Breast epithelium (tissue), 4 donors: Measurements from ENCODE around the gene GPR62. TPM values are rescaled to one million over a fixed set of nuclear protein-coding genes. Genes with fewer than 3 reads are reported as not detected.

Source experiments
- DNase-seq, 2 donors: peaks; one replicate each; pipeline ENCODE4 v3.0.0-alpha.2; 2019; ENCODE audit warnings: low spot score in 2 of 2
- H3K27ac ChIP-seq, 2 donors: fragments of 200-600 bp; sonication (generic) in 1 of 2; one replicate each; pipeline ENCODE4 v1.5.1; 2016 to 2019; ENCODE audit warnings: mild to moderate bottlenecking in 1 of 2
- H3K27me3 ChIP-seq, 2 donors: fragments of 200-600 bp; sonication (generic) in 1 of 2; one replicate each; pipeline versions ENCODE4 v1.5.1 to v1.6.0; 2017 to 2019; ENCODE audit warnings: control low read depth in 1 of 2, mild to moderate bottlenecking in 1 of 2
- H3K36me3 ChIP-seq: fragments of 200-600 bp; one replicate; pipeline ENCODE4 v1.5.1; 2019
- H3K4me1 ChIP-seq, 2 donors: fragments of 200-600 bp; sonication (generic); one replicate each; pipeline ENCODE4 v1.5.1; 2016 to 2019; ENCODE audit warnings: control low read depth in 1 of 2
- H3K4me3 ChIP-seq, 3 donors: fragments of 200-600 bp; sonication (generic); 1 replicate in 2 of 3; 2 replicates in 1 of 3; pipeline ENCODE4 v1.5.1; 2016 to 2019; ENCODE audit warnings: mild to moderate bottlenecking in 3 of 3, moderate library complexity in 2 of 3
- H3K9me3 ChIP-seq, 2 donors: fragments of 200-600 bp; sonication (generic) in 1 of 2; one replicate each; pipeline ENCODE4 v1.5.1; 2016 to 2019; ENCODE audit warnings: control low read depth in 1 of 2
- POLR2A ChIP-seq: fragments of 450-650 bp; IDR thresholded peaks from one replicate; pipeline ENCODE4 v1.6.1; 2016; ENCODE audit warnings: antibody characterized with exemption, mild to moderate bottlenecking, moderate library complexity
- POLR2AphosphoS5 ChIP-seq, 3 donors: sonication (generic); formaldehyde crosslinking; IDR thresholded peaks; one replicate each; pipeline ENCODE4 v1.6.1; 2017; ENCODE audit warnings: antibody characterized with exemption in 3 of 3
- intact Hi-C: fragments of 100-400 bp; cut with DNase I; formaldehyde crosslinking; loops from one replicate; pipeline ENCODE4 v1.15.1; 2023; ENCODE audit warnings: low total_unique reads
- total RNA-seq, 3 donors: library from RNA; depleted of rRNA; stranded (reverse); fragments of >200 nt; gene quantifications; one replicate each; pipeline ENCODE4 v1.1.0, GENCODE V29; 2016
- TF ChIP-seq, protein P1 (sequence below), 3 donors: fragments of 450-650 bp; IDR thresholded peaks; one replicate each; pipeline ENCODE4 v1.5.1; 2016 to 2017; ENCODE audit warnings: antibody characterized with exemption in 3 of 3, mild to moderate bottlenecking in 3 of 3, moderate library complexity in 3 of 3

Gene GPR62
- total RNA-seq, 3 donors from 2014 or later: 0.16 TPM; not detected in 2

GRCh38 chr3:51995346-51996163, 40.4 kb downstream of the GPR62 start, which contains the start of gene RPL29:
RPL29 (minus strand) TSS chr3:51995895; CDS start chr3:51995461, 434 bp downstream.
- Histone ChIP-seq H3K27ac (peak within 1 kb of the TSS; percentile 91 to 95), H3K9me3 (no peaks in the 10 kb centered on the region), H3K4me1 (peaks cover 0 to 12% of the 10 kb centered on the region in 2 donors), H3K36me3 (no peaks in the 10 kb centered on the region), H3K27me3 (no peaks in the 10 kb centered on the region), H3K4me3 (peak within 1 kb of the TSS; percentile 77 to 89 (median 85))
- TF ChIP-seq, protein P1, sequence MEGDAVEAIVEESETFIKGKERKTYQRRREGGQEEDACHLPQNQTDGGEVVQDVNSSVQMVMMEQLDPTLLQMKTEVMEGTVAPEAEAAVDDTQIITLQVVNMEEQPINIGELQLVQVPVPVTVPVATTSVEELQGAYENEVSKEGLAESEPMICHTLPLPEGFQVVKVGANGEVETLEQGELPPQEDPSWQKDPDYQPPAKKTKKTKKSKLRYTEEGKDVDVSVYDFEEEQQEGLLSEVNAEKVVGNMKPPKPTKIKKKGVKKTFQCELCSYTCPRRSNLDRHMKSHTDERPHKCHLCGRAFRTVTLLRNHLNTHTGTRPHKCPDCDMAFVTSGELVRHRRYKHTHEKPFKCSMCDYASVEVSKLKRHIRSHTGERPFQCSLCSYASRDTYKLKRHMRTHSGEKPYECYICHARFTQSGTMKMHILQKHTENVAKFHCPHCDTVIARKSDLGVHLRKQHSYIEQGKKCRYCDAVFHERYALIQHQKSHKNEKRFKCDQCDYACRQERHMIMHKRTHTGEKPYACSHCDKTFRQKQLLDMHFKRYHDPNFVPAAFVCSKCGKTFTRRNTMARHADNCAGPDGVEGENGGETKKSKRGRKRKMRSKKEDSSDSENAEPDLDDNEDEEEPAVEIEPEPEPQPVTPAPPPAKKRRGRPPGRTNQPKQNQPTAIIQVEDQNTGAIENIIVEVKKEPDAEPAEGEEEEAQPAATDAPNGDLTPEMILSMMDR (IDR thresholded peaks at IDR 0.05): no peak
- TF ChIP-seq POLR2AphosphoS5 (IDR thresholded peaks at IDR 0.05) (peak; percentile 94 to 98 (median 96)), POLR2A (peak; percentile 59)
- peak; percentile 92 to 93 for DNase-seq
- intact Hi-C loops: no loop called here

GRCh38 chr3:51997172-51997571, 42.0 kb downstream of the GPR62 start:
- no peak for DNase-seq
- H3K4me3 ChIP-seq: no peak overlapping the region
- H3K27ac ChIP-seq: no peak overlapping the region
- H3K36me3 ChIP-seq: no peaks in the 10 kb centered on the region
- no peaks in the 10 kb centered on the region for H3K27me3 ChIP-seq
- intact Hi-C loops: no loop called here
- TF ChIP-seq POLR2AphosphoS5 (IDR thresholded peaks at IDR 0.05) (no peak), POLR2A (no peak)
- TF ChIP-seq, protein P1 (IDR thresholded peaks at IDR 0.05): no peak
- peaks cover 0 to 12% of the 10 kb centered on the region in 2 donors for H3K4me1 ChIP-seq
- H3K9me3 ChIP-seq: no peaks in the 10 kb centered on the region

- no peaks in the 10 kb centered on the region for H3K36me3 ChIP-seq
- DNase-seq: no peak
- H3K4me1 ChIP-seq: peaks cover 0 to 12% of the 10 kb centered on the region in 2 donors
- intact Hi-C loops: no loop called here
- TF ChIP-seq, protein P1 (IDR thresholded peaks at IDR 0.05): no peak
- TF ChIP-seq POLR2A: no peak
- TF ChIP-seq POLR2AphosphoS5 (IDR thresholded peaks at IDR 0.05): no peak
- H3K27me3 ChIP-seq: no peaks in the 10 kb centered on the region
- no peaks in the 10 kb centered on the region for H3K9me3 ChIP-seq
- H3K4me3 ChIP-seq: no peak overlapping the region
- H3K27ac ChIP-seq: no peak overlapping the region
These were observed 42.9 kb downstream of the GPR62 start for GRCh38 chr3:51997935-51998596.

DNA sequence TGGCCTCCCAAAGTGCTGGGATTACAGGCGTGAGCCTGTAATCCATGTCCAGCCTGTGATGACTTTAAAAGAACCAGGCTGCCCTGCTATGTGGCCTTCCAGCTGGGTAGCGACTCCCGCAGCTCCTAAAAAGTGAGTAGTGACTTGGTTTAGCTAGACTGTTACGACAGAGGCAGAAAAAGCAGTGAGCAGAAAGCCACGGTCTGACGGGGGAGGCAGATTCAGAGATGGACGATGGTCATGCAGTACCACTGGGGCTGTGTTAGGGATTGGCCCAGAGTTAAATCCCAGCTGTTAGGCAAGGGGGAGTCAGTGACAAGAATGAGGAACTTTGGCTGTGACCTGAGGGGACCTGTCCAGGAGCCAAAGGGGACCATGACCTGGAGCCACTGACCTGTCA, 43.6 kb downstream of the GPR62 start:
- H3K9me3 ChIP-seq: no peaks in the 10 kb centered on the region
- H3K36me3 ChIP-seq: no peaks in the 10 kb centered on the region
- H3K27ac ChIP-seq: no peak overlapping the region
- H3K4me3 ChIP-seq: no peak overlapping the region
- no peaks in the 10 kb centered on the region for H3K27me3 ChIP-seq
- peaks cover 0 to 12% of the 10 kb centered on the region in 2 donors for H3K4me1 ChIP-seq
- TF ChIP-seq POLR2AphosphoS5 (IDR thresholded peaks at IDR 0.05): no peak
- TF ChIP-seq, protein P1 (IDR thresholded peaks at IDR 0.05): no peak
- no peak for TF ChIP-seq POLR2A
- intact Hi-C loops: no loop called here
- no peak for DNase-seq

DNA sequence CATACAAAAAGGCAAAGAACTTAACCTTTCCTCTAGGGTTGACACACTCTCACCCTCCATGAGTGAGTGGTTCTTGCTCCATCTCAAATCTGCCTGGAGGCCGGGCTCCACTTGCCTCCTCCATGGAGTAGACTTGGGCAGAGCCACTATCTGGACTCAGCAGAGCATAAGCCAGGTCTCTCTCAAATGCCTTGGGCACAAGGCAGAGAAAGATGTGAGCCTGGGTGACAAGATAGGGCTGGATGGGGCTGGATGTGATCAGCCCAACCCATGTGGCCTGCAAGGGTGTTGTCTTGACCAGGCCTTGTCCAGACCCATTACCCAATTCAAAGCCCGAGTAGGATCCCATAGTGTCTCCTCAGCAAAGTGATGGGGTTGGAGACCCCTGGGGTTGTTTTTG, 44.7 kb downstream of the GPR62 start:
- Histone ChIP-seq H3K27ac (no peak overlapping the region), H3K4me3 (no peak overlapping the region), H3K36me3 (no peaks in the 10 kb centered on the region), H3K4me1 (peaks cover 0 to 3% of the 10 kb centered on the region in 2 donors), H3K27me3 (no peaks in the 10 kb centered on the region), H3K9me3 (no peaks in the 10 kb centered on the region)
- intact Hi-C loops: loop anchor here (5.0 to 10.0 kb wide), 2 partner anchors 55 to 142 kb away; partner anchors contain the start of gene DUSP7
- DNase-seq: no peak
- TF ChIP-seq POLR2AphosphoS5 (IDR thresholded peaks at IDR 0.05) (no peak), POLR2A (no peak)
